HepG2 (cell line): Measurements from ENCODE around the gene PSD. TPM values are rescaled to one million over a fixed set of nuclear protein-coding genes. Genes with fewer than 3 reads are reported as not detected.

ENCODE experiments used
- GPBP1L1 ChIP-seq: sonication (generic); formaldehyde crosslinking; IDR thresholded peaks from 2 replicates; pipeline ENCODE4 v1.5.0; 2020; ENCODE audit warnings: mild to moderate bottlenecking, missing genetic modification reagents
- HINFP ChIP-seq: sonication (generic); formaldehyde crosslinking; IDR thresholded peaks from 2 replicates; pipeline ENCODE4 v1.4.0; 2020; ENCODE audit warnings: low read depth, mild to moderate bottlenecking, missing genetic modification reagents
- HNF1B ChIP-seq: sonication (generic); formaldehyde crosslinking; IDR thresholded peaks from 2 replicates; pipeline ENCODE4 v1.5.1; 2020; ENCODE audit warnings: mild to moderate bottlenecking, moderate library complexity, missing genetic modification reagents
- MXI1 ChIP-seq: IDR thresholded peaks from 3 replicates; pipeline ENCODE4 v1.6.1; 2012; ENCODE audit warnings: low read depth, low read length, inconsistent platforms, borderline replicate concordance
- NFYB ChIP-seq: sonication (generic); formaldehyde crosslinking; IDR thresholded peaks from 2 replicates; pipeline ENCODE4 v1.4.0; 2020; ENCODE audit warnings: missing genetic modification reagents
- PATZ1 ChIP-seq: sonication (generic); formaldehyde crosslinking; IDR thresholded peaks from 2 replicates; pipeline ENCODE4 v1.4.0; 2020; ENCODE audit warnings: missing genetic modification reagents
- SRY ChIP-seq: sonication (generic); formaldehyde crosslinking; IDR thresholded peaks from 2 replicates; pipeline ENCODE4 v1.8.0; 2022; ENCODE audit warnings: mild to moderate bottlenecking, missing genetic modification reagents
- U2AF1 ChIP-seq: fragments of 200-400 bp; formaldehyde crosslinking; optimal IDR thresholded peaks from 2 replicates; pipeline ENCODE3; 2017; ENCODE audit warnings: mild to moderate bottlenecking, low read depth, low read length
- ZBTB40 ChIP-seq, 2 experiments: fragments of 450-650 bp in 1 of 2; sonication (generic) in 1 of 2; formaldehyde crosslinking in 1 of 2; IDR thresholded peaks; 2 replicates each; pipeline versions ENCODE4 v1.6.1 to v1.8.0; 2016 to 2022; ENCODE audit warnings: antibody characterized with exemption in 1 of 2, mild to moderate bottlenecking in 1 of 2, missing genetic modification reagents in 1 of 2
- ZFP90 ChIP-seq: sonication (generic); formaldehyde crosslinking; IDR thresholded peaks from 2 replicates; pipeline ENCODE4 v1.8.0; 2022; ENCODE audit warnings: missing genetic modification reagents, mild to moderate bottlenecking, inconsistent platforms, borderline replicate concordance
- ZNF337 ChIP-seq: sonication (generic); formaldehyde crosslinking; IDR thresholded peaks from 2 replicates; pipeline ENCODE4 v1.5.1; 2020; ENCODE audit warnings: missing genetic modification reagents, low read depth, mild to moderate bottlenecking, borderline replicate concordance
- polyA plus RNA-seq, 8 experiments: library from polyadenylated mRNA; depleted of rRNA in 3 of 8; stranded (reverse) in 7 of 8; unstranded in 1 of 8; fragments of >200 nt; fragmentation: Illumina TruSeq in 4 of 8; extraction: Trizol in 4 of 8; gene quantifications; 2 replicates each; pipeline versions ENCODE4 v1.2.1 to v1.2.3, GENCODE V29; 2011 to 2016; ENCODE audit warnings: low read depth in 4 of 8, missing spikeins in 1 of 8, mixed read lengths in 1 of 8; ENCODE audit not compliant: insufficient read depth in 1 of 8
- total RNA-seq, 5 experiments: library from RNA; depleted of rRNA; stranded (reverse); fragments of >200 nt; fragmentation: Illumina TruSeq; extraction: Trizol; gene quantifications; 2 replicates each; pipeline ENCODE4 v1.2.3, GENCODE V29; 2016; ENCODE audit warnings: low read depth in 1 of 5

The PSD gene
- total and polyA plus RNA-seq, 2 of the 13 experiments (the other 11 are each of a cell fraction or from before 2014, with no cell fraction given), result 0.35 to 0.58 TPM

GRCh38 chr10:102421757-102422512 lies 3.4 kb upstream of the PSD start (continued):
- TF ChIP-seq HINFP (CRISPR knock-in tag) (no peak), SRY (CRISPR knock-in tag) (no peak), ZFP90 (CRISPR knock-in tag) (no peak), ZNF337 (CRISPR knock-in tag) (0 out of 2 replicates have a peak, but pooled peaks have one; percentile 7), GPBP1L1 (CRISPR knock-in tag) (no peak), NFYB (CRISPR knock-in tag) (peak; percentile 5; the same call in 1 of the 2 replicates), ZBTB40 (IDR thresholded peaks at IDR 0.05) (no peak), ZBTB40 (CRISPR knock-in tag; IDR thresholded peaks at IDR 0.05) (peak; percentile 3; the same call in 1 of the 2 replicates), PATZ1 (no peak), HNF1B (CRISPR knock-in tag) (no peak; the same call in 1 of the 2 replicates), MXI1 (0 out of 3 replicates have a peak, but pooled peaks have one; percentile 36), U2AF1 (no peak)
